ENCODE results near the gene COL6A2. TPM values are rescaled to one million over a fixed set of nuclear protein-coding genes. Genes with fewer than 3 reads are reported as not detected.
A peak's percentile ranks its signal among the peaks of the same experiment; 100 is the strongest.
"Not testable (repeated sequence)": the region's sequence is repeated elsewhere in the genome, so short reads cannot be mapped to it uniquely, and the experiment has no call there.

The COL6A2 gene
- total RNA-seq, 2 donors from 2014 or later: 259 to 377 TPM

GRCh38 chr21:46069166-46069565, 28.7 kb upstream of the COL6A2 start:
- Mint-ChIP-seq H3K36me3 (ENCODE audit: low read depth) (no peaks in the 10 kb centered on the region), H3K4me3 (no peak overlapping the region), H3K9me3 (peaks cover 3% of the 10 kb centered on the region), H3K27ac (no peak overlapping the region), H3K4me1 (peaks cover 6% of the 10 kb centered on the region), H3K27me3 (ENCODE audit: insufficient read depth) (no peaks in the 10 kb centered on the region)
- H3K36me3 ChIP-seq (ENCODE audit: control insufficient read depth, insufficient read depth, low read length): no peaks in the 10 kb centered on the region
- H3K27me3 ChIP-seq (ENCODE audit: control insufficient read depth, insufficient read depth, low read length, poor library complexity, severe bottlenecking): no peaks in the 10 kb centered on the region
- H3K9me3 ChIP-seq (ENCODE audit: control insufficient read depth, low read length): no peaks in the 10 kb centered on the region
- 86% methylated on average over 8 of the region's 13 CpGs; no CpG with 5 or more reads in 1 of the 2 experiments for WGBS, 2 experiments (ENCODE audit: insufficient coverage in 1 of 2, insufficient read length in 1 of 2)
- peak; percentile 37 for DNase-seq
- H3K9ac ChIP-seq (ENCODE audit: extremely low read depth, low read length, poor library complexity, severe bottlenecking): no peak overlapping the region
- H3K27ac ChIP-seq (ENCODE audit: low read depth, low read length): no peak overlapping the region
- no peaks in the 10 kb centered on the region for H3K4me1 ChIP-seq (ENCODE audit: control insufficient read depth, insufficient read depth, low read length)
- H3K4me3 ChIP-seq (ENCODE audit: low read length): no peak overlapping the region
- no peak for TF ChIP-seq CTCF (conservative IDR thresholded peaks at IDR 0.05)

GRCh38 chr21:46069719-46070279, 28.1 kb upstream of the COL6A2 start:
- peak; percentile 26 for DNase-seq

GRCh38 chr21:46071082-46071481, 26.8 kb upstream of the COL6A2 start:
- no peaks in the 10 kb centered on the region for H3K9me3 ChIP-seq (ENCODE audit: control insufficient read depth, low read length)
- H3K27me3 ChIP-seq (ENCODE audit: control insufficient read depth, insufficient read depth, low read length, poor library complexity, severe bottlenecking): no peaks in the 10 kb centered on the region
- Mint-ChIP-seq H3K27me3 (ENCODE audit: insufficient read depth) (no peaks in the 10 kb centered on the region), H3K4me3 (no peak overlapping the region), H3K4me1 (peaks cover 3% of the 10 kb centered on the region), H3K27ac (no peak overlapping the region), H3K9me3 (peaks cover 3% of the 10 kb centered on the region), H3K36me3 (ENCODE audit: low read depth) (no peaks in the 10 kb centered on the region)
- H3K4me1 ChIP-seq (ENCODE audit: control insufficient read depth, insufficient read depth, low read length): no peaks in the 10 kb centered on the region
- no peak overlapping the region for H3K4me3 ChIP-seq (ENCODE audit: low read length)
- no peak overlapping the region for H3K27ac ChIP-seq (ENCODE audit: low read depth, low read length)
- no peak overlapping the region for H3K9ac ChIP-seq (ENCODE audit: extremely low read depth, low read length, poor library complexity, severe bottlenecking)
- 80 to 86% methylated on average over 13 of the region's 13 CpGs for WGBS, 2 experiments (ENCODE audit: insufficient coverage in 1 of 2, insufficient read length in 1 of 2)
- TF ChIP-seq CTCF (conservative IDR thresholded peaks at IDR 0.05): no peak
- H3K36me3 ChIP-seq (ENCODE audit: control insufficient read depth, insufficient read depth, low read length): no peaks in the 10 kb centered on the region
- peak; percentile 22 for DNase-seq

More at GRCh38 chr21:46069719-46070279, 28.1 kb upstream of the COL6A2 start:
- peaks cover 6% of the 10 kb centered on the region for H3K4me1 Mint-ChIP-seq
- no peaks in the 10 kb centered on the region for H3K4me1 ChIP-seq (ENCODE audit: control insufficient read depth, insufficient read depth, low read length)
- H3K9me3 Mint-ChIP-seq: peaks cover 3% of the 10 kb centered on the region
- no peaks in the 10 kb centered on the region for H3K36me3 ChIP-seq (ENCODE audit: control insufficient read depth, insufficient read depth, low read length)
- H3K27ac Mint-ChIP-seq: no peak overlapping the region
- H3K4me3 ChIP-seq (ENCODE audit: low read length): no peak overlapping the region
- no peaks in the 10 kb centered on the region for H3K9me3 ChIP-seq (ENCODE audit: control insufficient read depth, low read length)
- 88 to 90% methylated on average over 17 to 21 of the region's 21 CpGs for WGBS, 2 experiments (ENCODE audit: insufficient coverage in 1 of 2, insufficient read length in 1 of 2)
- no peaks in the 10 kb centered on the region for H3K27me3 Mint-ChIP-seq (ENCODE audit: insufficient read depth)
- no peaks in the 10 kb centered on the region for H3K27me3 ChIP-seq (ENCODE audit: control insufficient read depth, insufficient read depth, low read length, poor library complexity, severe bottlenecking)
- no peak overlapping the region for H3K27ac ChIP-seq (ENCODE audit: low read depth, low read length)
- TF ChIP-seq CTCF (conservative IDR thresholded peaks at IDR 0.05): no peak
- H3K4me3 Mint-ChIP-seq: no peak overlapping the region
- no peak overlapping the region for H3K9ac ChIP-seq (ENCODE audit: extremely low read depth, low read length, poor library complexity, severe bottlenecking)
- no peaks in the 10 kb centered on the region for H3K36me3 Mint-ChIP-seq (ENCODE audit: low read depth)

- H3K36me3 Mint-ChIP-seq (ENCODE audit: low read depth); H3K27me3 Mint-ChIP-seq (ENCODE audit: insufficient read depth); H3K27me3 ChIP-seq (ENCODE audit: control insufficient read depth, insufficient read depth, low read length, poor library complexity, severe bottlenecking); H3K4me1 Mint-ChIP-seq; H3K27ac ChIP-seq (ENCODE audit: low read depth, low read length); H3K4me3 Mint-ChIP-seq; H3K4me3 ChIP-seq (ENCODE audit: low read length); H3K9ac ChIP-seq (ENCODE audit: extremely low read depth, low read length, poor library complexity, severe bottlenecking); H3K9me3 ChIP-seq (ENCODE audit: control insufficient read depth, low read length); H3K36me3 ChIP-seq (ENCODE audit: control insufficient read depth, insufficient read depth, low read length); H3K9me3 Mint-ChIP-seq; H3K4me1 ChIP-seq (ENCODE audit: control insufficient read depth, insufficient read depth, low read length); H3K27ac Mint-ChIP-seq: not testable (repeated sequence)
- WGBS, 2 experiments (ENCODE audit: insufficient coverage in 1 of 2, insufficient read length in 1 of 2): 93 to 94% methylated on average over 5 to 8 of the region's 8 CpGs
- peak; percentile 4 for DNase-seq
Measured at GRCh38 chr21:46076724-46077123, 21.2 kb upstream of the COL6A2 start.
